Astrocyte of the cerebellum (primary cell): Measurements from ENCODE around the gene FRMD4A.

Experiments used
- DNase-seq: peaks from one replicate; pipeline ENCODE4 v3.0.0-alpha.2; 2011; ENCODE audit warnings: low read depth
- H3K4me3 ChIP-seq: 2 replicates; pipeline ENCODE4 v1.5.1; 2011; ENCODE audit warnings: mild to moderate bottlenecking, low read depth, low read length, moderate library complexity
- CTCF ChIP-seq: IDR thresholded peaks from 2 replicates; pipeline ENCODE4 v1.5.1; 2012; ENCODE audit warnings: low read length, low read depth, moderate library complexity, mild to moderate bottlenecking; ENCODE audit errors: missing control alignments
- in situ Hi-C: cut with HindIII; loops from 2 replicates; pipeline ENCODE4 v1.10.0; 2017; ENCODE audit warnings: low sequenced_read_pairs

The FRMD4A gene

DNA sequence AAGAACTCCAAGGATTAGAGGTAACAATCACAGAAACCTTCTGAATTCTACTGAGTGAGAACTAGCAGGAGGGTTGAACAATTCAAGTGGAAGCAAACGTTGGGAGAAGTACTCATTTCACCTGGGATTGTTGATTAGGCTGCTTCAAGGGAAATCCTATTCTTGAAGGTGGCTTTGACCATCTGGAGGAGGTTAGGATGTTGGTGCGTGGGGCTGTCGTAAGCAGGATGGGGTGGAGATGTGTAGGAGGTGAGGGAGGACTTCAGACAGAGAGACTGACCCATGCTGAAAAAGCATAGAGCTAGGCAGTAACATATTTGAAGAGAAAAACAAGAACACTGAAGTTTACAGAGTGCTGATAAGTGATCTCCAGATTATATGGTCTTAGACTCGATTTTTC lies 147.9 kb downstream of the FRMD4A start:
- DNase-seq: no peak
- no peak for TF ChIP-seq CTCF
- in situ Hi-C loops: no loop called here
- no peak overlapping the region for H3K4me3 ChIP-seq

DNA sequence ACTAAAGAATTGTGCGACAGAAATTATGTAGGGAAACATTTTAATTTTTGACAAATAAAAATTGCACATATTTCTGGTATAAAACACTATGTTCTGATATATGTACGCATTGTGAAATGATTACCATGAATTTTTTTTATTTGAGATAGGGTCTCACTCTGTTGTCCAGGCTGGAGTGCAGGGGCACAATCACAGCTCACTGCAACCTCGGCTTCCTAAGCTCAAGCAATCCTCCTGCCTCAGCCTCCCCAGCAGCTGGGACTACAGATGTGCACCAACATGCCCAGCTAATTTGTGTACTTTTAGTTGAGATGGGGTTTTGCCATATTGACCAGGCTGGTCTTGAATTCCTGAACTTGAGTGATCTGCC lies 149.2 kb downstream of the FRMD4A start:
- in situ Hi-C loops: no loop called here
- no peak overlapping the region for H3K4me3 ChIP-seq
- DNase-seq: no peak
- TF ChIP-seq CTCF: no peak

- no peak for DNase-seq
- in situ Hi-C loops: no loop called here
- H3K4me3 ChIP-seq: no peak overlapping the region
- TF ChIP-seq CTCF: no peak
These were observed 149.7 kb downstream of the FRMD4A start for GRCh38 chr10:14180911-14181566.

GRCh38 chr10:14179251-14179650 lies 151.5 kb downstream of the FRMD4A start:
- in situ Hi-C loops: no loop called here
- no peak overlapping the region for H3K4me3 ChIP-seq
- no peak for TF ChIP-seq CTCF
- no peak for DNase-seq

DNA sequence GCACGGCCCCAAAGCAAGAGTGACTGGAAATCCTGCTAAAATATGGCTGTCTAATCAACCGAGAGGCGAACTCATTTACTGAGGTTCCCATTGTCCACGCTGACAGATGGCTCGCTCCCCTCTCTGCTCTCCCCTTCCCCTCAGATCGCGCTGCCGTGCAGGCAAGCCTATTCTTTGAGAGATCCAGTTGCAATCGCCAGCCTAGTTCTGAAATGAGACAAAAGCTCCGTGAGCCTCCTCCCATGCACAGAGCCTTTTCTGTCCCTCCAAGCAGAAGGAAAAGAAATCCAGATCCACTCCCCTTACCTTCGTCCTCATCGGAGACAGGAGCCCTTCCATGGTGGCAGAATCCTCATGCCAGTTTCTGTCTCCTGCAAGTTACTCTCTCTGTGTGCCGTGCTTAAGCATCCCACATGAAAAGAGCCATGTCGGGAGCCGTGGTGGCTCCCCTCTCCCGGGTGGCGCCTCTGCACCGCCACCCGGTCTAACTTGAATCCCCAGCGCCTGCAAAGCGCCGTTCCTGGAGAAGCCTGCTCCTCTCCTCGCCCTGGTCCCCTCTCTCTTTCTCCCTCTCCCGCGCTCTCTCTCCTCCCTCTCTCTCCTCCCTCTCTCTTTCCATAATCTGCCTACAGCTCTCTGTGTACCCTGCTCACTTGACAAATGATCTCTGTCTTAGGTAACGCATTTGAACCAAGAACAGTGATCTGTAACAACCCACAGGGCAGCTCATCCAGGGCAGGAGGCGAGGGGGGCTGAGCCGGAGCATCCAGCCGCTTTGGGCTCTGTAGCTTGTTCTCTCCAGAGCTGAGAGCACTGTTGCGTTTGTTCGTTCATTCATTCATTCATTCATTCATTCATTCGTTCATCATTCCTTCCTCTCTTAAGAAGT lies 156.8 kb downstream of the FRMD4A start:
- DNase-seq: no peak
- no peak for TF ChIP-seq CTCF
- peak overlapping the region; percentile 51 for H3K4me3 ChIP-seq
- in situ Hi-C loops: no loop called here

- no peak for DNase-seq
- in situ Hi-C loops: no loop called here
- H3K4me3 ChIP-seq: peak overlapping the region; percentile 51
- no peak for TF ChIP-seq CTCF
These were observed 157.4 kb downstream of the FRMD4A start for GRCh38 chr10:14173391-14173705.
